Measurements from ENCODE around the gene OAT.
"Not testable (repeated sequence)": the region's sequence is repeated elsewhere in the genome, so short reads cannot be mapped to it uniquely, and the experiment has no call there.

OAT gene

DNA sequence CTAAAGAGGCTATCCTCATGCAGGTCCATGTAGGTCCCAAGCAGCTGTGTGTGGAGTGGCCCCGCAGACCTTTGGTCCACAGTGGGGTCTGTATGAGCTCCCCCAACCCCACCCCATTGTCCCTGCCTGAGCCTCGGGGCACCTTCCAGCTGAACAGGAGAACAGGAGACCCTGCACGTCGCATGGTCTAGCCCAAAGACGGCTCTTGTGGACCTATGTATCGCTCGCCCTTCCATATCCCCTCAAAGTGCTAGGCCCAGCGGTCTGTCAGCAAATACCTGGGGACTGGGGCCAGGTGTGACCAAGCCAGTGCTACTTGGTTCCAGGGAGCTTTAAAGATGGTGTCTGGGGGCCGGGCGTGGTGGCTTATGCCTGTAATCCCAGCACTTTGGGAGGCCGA, 43.0 kb downstream of the OAT start:
- no peak for DNase-seq
- CTCF ChIA-PET = interaction anchor here (0.6 kb wide), 1 partner anchor 39 kb away, joined by 3 read pairs; no protein-coding TSS in a partner anchor
- H3K27me3 ChIP-seq (replicated peaks in 2 of 5; ENCODE audit: control insufficient read depth in 4 of 5, insufficient read depth in 5 of 5, low read length in 4 of 5) = peaks cover 0 to 30% (median 5%) of the 10 kb centered on the region in 5 experiments

DNA sequence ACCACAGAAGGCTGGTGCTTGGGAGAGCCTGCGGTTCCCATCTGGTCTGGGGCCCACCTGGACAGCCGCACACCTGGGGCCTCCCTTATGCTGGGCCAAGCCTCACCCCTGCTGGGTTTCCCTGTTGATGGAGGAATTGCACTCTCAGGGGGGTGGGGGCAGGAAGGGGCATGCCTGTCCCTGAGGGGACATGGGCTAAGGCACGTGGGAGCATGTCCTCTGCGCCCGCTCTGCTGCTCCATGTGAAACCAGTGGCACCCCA, 43.4 kb downstream of the OAT start:
- WGBS (ENCODE audit: insufficient coverage) = 100% methylated on average over 4 of the region's 5 CpGs
- DNase-seq = no peak
- peaks cover 0 to 26% (median 4%) of the 10 kb centered on the region in 5 experiments for H3K27me3 ChIP-seq (replicated peaks in 2 of 5; ENCODE audit: control insufficient read depth in 4 of 5, insufficient read depth in 5 of 5, low read length in 4 of 5)
- ChIA-PET CTCF (no interaction called here), POLR2A (no interaction called here)
- peaks cover 0 to 10% (median 5%) of the 10 kb centered on the region in 4 experiments for H3K4me1 ChIP-seq (ENCODE audit: control extremely low read depth in 1 of 4, control insufficient read depth in 4 of 4, insufficient read depth in 4 of 4, low read length in 3 of 4)
- H3K36me3 ChIP-seq (ENCODE audit: control insufficient read depth in 4 of 4, insufficient read depth in 4 of 4, low read length in 3 of 4) = no peaks in the 10 kb centered on the region
- H3K4me3 ChIP-seq (ENCODE audit: control insufficient read depth in 1 of 7, extremely low read depth in 1 of 7, insufficient read depth in 4 of 7, low read depth in 2 of 7, low read length in 6 of 7) = no peak overlapping the region
- no peak overlapping the region for H3K27ac ChIP-seq (ENCODE audit: insufficient read depth in 1 of 2, low read depth in 1 of 2, low read length in 2 of 2, poor library complexity in 1 of 2, severe bottlenecking in 2 of 2)
- peaks cover 0 to 4% (median 0%) of the 10 kb centered on the region in 5 experiments for H3K9me3 ChIP-seq (ENCODE audit: control extremely low read depth in 1 of 5, control insufficient read depth in 4 of 5, insufficient read depth in 2 of 5, low read depth in 1 of 5, low read length in 4 of 5)

More for the DNA sequence above, 43.0 kb downstream of the OAT start:
- Histone ChIP-seq H3K27ac (ENCODE audit: insufficient read depth in 1 of 2, low read depth in 1 of 2, low read length in 2 of 2, poor library complexity in 1 of 2, severe bottlenecking in 2 of 2) (no peak overlapping the region), H3K4me1 (ENCODE audit: control extremely low read depth in 1 of 4, control insufficient read depth in 4 of 4, insufficient read depth in 4 of 4, low read length in 3 of 4) (peaks cover 0 to 8% (median 3%) of the 10 kb centered on the region in 4 experiments), H3K36me3 (ENCODE audit: control insufficient read depth in 4 of 4, insufficient read depth in 4 of 4, low read length in 3 of 4) (no peaks in the 10 kb centered on the region), H3K4me3 (ENCODE audit: control insufficient read depth in 1 of 7, extremely low read depth in 1 of 7, insufficient read depth in 4 of 7, low read depth in 2 of 7, low read length in 6 of 7) (no peak overlapping the region), H3K9me3 (ENCODE audit: control extremely low read depth in 1 of 5, control insufficient read depth in 4 of 5, insufficient read depth in 2 of 5, low read depth in 1 of 5, low read length in 4 of 5) (peaks cover 0 to 4% (median 0%) of the 10 kb centered on the region in 5 experiments)
- 98% methylated on average over 10 of the region's 11 CpGs for WGBS (ENCODE audit: insufficient coverage)
- POLR2A ChIA-PET = no interaction called here

DNA sequence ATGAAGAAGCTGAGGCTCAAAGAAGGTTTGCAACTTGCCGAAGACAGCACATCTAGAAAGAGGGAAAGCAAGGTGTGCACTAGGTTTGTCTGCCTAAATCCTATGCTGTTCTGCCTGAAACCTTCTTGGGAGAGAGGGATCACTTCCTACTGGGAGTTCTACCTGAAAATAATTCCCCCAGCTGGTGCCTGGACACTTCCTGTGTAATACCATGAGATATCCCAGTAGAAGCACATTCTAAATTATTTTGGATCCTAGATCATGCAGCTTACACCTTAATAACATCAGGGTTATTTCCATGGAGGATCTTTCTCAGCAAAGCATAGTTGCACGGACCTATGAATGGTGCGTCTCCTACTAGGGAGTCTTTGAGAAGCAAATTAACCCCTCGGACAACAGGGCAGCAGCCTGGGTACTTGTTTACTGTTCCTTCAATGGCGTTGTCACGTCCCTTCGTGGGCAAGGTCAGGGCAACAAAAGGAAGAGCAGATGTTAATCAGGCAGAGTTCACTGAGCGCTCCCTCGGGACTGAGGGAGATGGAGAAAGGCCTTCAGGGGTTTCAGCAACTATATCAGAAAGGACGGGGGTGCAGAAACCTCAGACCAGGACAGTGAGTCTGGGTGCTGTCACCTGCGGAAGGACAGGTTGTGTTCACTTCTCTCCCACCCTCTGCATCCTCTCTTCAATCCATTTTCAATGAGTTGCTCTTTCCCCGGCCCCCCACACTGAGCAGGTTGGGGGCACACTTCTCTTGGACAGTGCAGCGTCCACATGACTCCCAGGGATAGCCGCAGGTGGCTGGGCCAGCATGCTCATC, 44.0 kb downstream of the OAT start:
- DNase-seq = no peak
- Histone ChIP-seq H3K36me3 (ENCODE audit: control insufficient read depth in 4 of 4, insufficient read depth in 4 of 4, low read length in 3 of 4) (no peaks in the 10 kb centered on the region), H3K9me3 (ENCODE audit: control extremely low read depth in 1 of 5, control insufficient read depth in 4 of 5, insufficient read depth in 2 of 5, low read depth in 1 of 5, low read length in 4 of 5) (peaks cover 0 to 4% (median 0%) of the 10 kb centered on the region in 5 experiments), H3K27me3 (replicated peaks in 2 of 5; ENCODE audit: control insufficient read depth in 4 of 5, insufficient read depth in 5 of 5, low read length in 4 of 5) (peaks cover 0 to 20% (median 4%) of the 10 kb centered on the region in 5 experiments), H3K4me3 (ENCODE audit: control insufficient read depth in 1 of 7, extremely low read depth in 1 of 7, insufficient read depth in 4 of 7, low read depth in 2 of 7, low read length in 6 of 7) (no peak overlapping the region), H3K4me1 (ENCODE audit: control extremely low read depth in 1 of 4, control insufficient read depth in 4 of 4, insufficient read depth in 4 of 4, low read length in 3 of 4) (peaks cover 0 to 13% (median 7%) of the 10 kb centered on the region in 4 experiments), H3K27ac (ENCODE audit: insufficient read depth in 1 of 2, low read depth in 1 of 2, low read length in 2 of 2, poor library complexity in 1 of 2, severe bottlenecking in 2 of 2) (no peak overlapping the region)
- 95% methylated on average over 13 of the region's 14 CpGs for WGBS (ENCODE audit: insufficient coverage)
- ChIA-PET CTCF (no interaction called here), POLR2A (no interaction called here)

DNA sequence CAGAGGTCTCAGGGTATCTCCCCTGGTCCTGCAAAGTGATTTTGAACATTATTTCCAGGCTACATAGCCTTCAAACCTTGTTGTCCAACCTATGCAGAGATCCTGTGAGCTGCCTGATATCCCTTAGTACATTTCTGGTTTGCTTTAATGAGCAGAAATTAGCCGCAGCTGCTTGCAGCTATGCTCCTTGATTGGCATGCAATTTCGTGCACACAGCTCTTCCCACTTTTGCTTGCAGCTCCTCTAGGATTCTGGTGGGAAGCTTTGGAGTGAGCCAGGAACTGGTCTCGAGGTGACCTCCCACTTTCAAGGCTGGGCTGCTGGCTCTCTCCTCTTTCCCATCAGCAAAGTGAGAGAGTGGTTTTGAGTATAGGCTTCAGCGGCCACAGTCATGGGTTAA, 45.8 kb downstream of the OAT start:
- 93% methylated on average over 2 of the region's 4 CpGs for WGBS (ENCODE audit: insufficient coverage)
- H3K9me3 ChIP-seq (ENCODE audit: control extremely low read depth in 1 of 5, control insufficient read depth in 4 of 5, insufficient read depth in 2 of 5, low read depth in 1 of 5, low read length in 4 of 5) = peaks cover 0 to 4% (median 0%) of the 10 kb centered on the region in 5 experiments
- CTCF ChIA-PET = no interaction called here
- no peak overlapping the region for H3K4me3 ChIP-seq (ENCODE audit: control insufficient read depth in 1 of 7, extremely low read depth in 1 of 7, insufficient read depth in 4 of 7, low read depth in 2 of 7, low read length in 6 of 7)
- no peaks in the 10 kb centered on the region for H3K36me3 ChIP-seq (ENCODE audit: control insufficient read depth in 4 of 4, insufficient read depth in 4 of 4, low read length in 3 of 4)
- peaks cover 0 to 4% (median 0%) of the 10 kb centered on the region in 5 experiments for H3K27me3 ChIP-seq (replicated peaks in 2 of 5; ENCODE audit: control insufficient read depth in 4 of 5, insufficient read depth in 5 of 5, low read length in 4 of 5)
- POLR2A ChIA-PET = no interaction called here
- H3K4me1 ChIP-seq (ENCODE audit: control extremely low read depth in 1 of 4, control insufficient read depth in 4 of 4, insufficient read depth in 4 of 4, low read length in 3 of 4) = peaks cover 0 to 16% (median 11%) of the 10 kb centered on the region in 4 experiments
- H3K27ac ChIP-seq (ENCODE audit: insufficient read depth in 1 of 2, low read depth in 1 of 2, low read length in 2 of 2, poor library complexity in 1 of 2, severe bottlenecking in 2 of 2) = no peak overlapping the region
- no peak for DNase-seq

DNA sequence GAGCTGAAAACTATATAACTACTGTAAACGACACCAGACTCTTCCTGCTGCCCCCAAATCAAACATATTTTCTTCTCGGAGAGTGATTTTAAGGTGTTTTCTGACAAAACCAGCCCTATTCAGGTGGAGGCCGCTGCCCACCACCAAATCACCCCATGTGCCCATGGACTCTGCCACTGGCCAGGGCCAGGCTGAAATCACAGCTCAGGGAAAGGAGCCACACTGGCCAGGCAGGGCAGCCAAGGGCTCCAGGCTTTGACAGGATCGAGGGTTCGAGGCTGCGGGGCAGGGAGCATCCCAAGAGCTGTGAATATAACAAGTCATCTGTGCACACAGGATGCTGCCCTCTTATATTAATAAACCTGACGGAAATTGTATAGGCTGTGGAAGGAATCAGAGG, 48.3 kb downstream of the OAT start:
- CTCF ChIA-PET = interaction anchor here (0.8 to 2.9 kb wide), 4 partner anchors 10 to 75 kb away, joined by 3 to 10 read pairs (median 3); no protein-coding TSS in a partner anchor

DNA sequence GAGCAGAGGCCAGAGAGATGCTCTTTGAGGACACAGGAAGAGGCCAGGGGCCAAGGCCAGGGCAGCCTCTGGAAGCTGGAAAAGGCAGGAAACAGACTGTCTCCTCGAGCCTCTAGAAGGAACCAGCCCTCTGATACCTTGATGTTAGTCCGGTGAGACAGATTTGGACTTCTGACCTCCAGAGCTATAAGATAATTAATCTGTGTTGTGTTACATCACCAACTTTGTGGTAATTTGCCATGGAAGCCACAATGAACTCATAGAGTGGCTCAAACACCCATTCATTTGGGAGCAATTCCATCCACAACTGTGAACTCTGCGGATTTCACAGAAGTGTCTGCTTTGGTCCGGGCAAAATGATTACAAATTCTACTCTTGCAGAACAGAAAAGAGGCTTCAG, 48.7 kb downstream of the OAT start:
- no peak for DNase-seq
- ChIA-PET CTCF (interaction anchor here (0.8 to 2.9 kb wide), 5 partner anchors 11 to 375 kb away, joined by 3 to 10 read pairs (median 3); no protein-coding TSS in a partner anchor), POLR2A (no interaction called here)
- Histone ChIP-seq H3K4me3 (ENCODE audit: control insufficient read depth in 1 of 7, extremely low read depth in 1 of 7, insufficient read depth in 4 of 7, low read depth in 2 of 7, low read length in 6 of 7) (no peak overlapping the region), H3K36me3 (ENCODE audit: control insufficient read depth in 4 of 4, insufficient read depth in 4 of 4, low read length in 3 of 4) (no peaks in the 10 kb centered on the region), H3K4me1 (ENCODE audit: control extremely low read depth in 1 of 4, control insufficient read depth in 4 of 4, insufficient read depth in 4 of 4, low read length in 3 of 4) (peaks cover 0 to 32% (median 26%) of the 10 kb centered on the region in 4 experiments), H3K27me3 (replicated peaks in 2 of 5; ENCODE audit: control insufficient read depth in 4 of 5, insufficient read depth in 5 of 5, low read length in 4 of 5) (no peaks in the 10 kb centered on the region), H3K27ac (ENCODE audit: insufficient read depth in 1 of 2, low read depth in 1 of 2, low read length in 2 of 2, poor library complexity in 1 of 2, severe bottlenecking in 2 of 2) (no peak overlapping the region), H3K9me3 (ENCODE audit: control extremely low read depth in 1 of 5, control insufficient read depth in 4 of 5, insufficient read depth in 2 of 5, low read depth in 1 of 5, low read length in 4 of 5) (peaks cover 0 to 4% (median 0%) of the 10 kb centered on the region in 5 experiments)
- 69% methylated on average over 3 of the region's 4 CpGs for WGBS (ENCODE audit: insufficient coverage)

More for the DNA sequence above, 48.3 kb downstream of the OAT start:
- POLR2A ChIA-PET = no interaction called here
- Histone ChIP-seq H3K4me3 (ENCODE audit: control insufficient read depth in 1 of 7, extremely low read depth in 1 of 7, insufficient read depth in 4 of 7, low read depth in 2 of 7, low read length in 6 of 7) (peak overlapping the region in 3 of 7 experiments; percentile 15 to 48 (median 28)), H3K9me3 (ENCODE audit: control extremely low read depth in 1 of 5, control insufficient read depth in 4 of 5, insufficient read depth in 2 of 5, low read depth in 1 of 5, low read length in 4 of 5) (peaks cover 0 to 4% (median 0%) of the 10 kb centered on the region in 5 experiments), H3K27me3 (replicated peaks in 2 of 5; ENCODE audit: control insufficient read depth in 4 of 5, insufficient read depth in 5 of 5, low read length in 4 of 5) (no peaks in the 10 kb centered on the region), H3K27ac (ENCODE audit: insufficient read depth in 1 of 2, low read depth in 1 of 2, low read length in 2 of 2, poor library complexity in 1 of 2, severe bottlenecking in 2 of 2) (no peak overlapping the region), H3K36me3 (ENCODE audit: control insufficient read depth in 4 of 4, insufficient read depth in 4 of 4, low read length in 3 of 4) (no peaks in the 10 kb centered on the region), H3K4me1 (ENCODE audit: control extremely low read depth in 1 of 4, control insufficient read depth in 4 of 4, insufficient read depth in 4 of 4, low read length in 3 of 4) (peaks cover 0 to 32% (median 26%) of the 10 kb centered on the region in 4 experiments)
- DNase-seq = no peak
- 33% methylated on average over 6 of the region's 7 CpGs for WGBS (ENCODE audit: insufficient coverage)

DNA sequence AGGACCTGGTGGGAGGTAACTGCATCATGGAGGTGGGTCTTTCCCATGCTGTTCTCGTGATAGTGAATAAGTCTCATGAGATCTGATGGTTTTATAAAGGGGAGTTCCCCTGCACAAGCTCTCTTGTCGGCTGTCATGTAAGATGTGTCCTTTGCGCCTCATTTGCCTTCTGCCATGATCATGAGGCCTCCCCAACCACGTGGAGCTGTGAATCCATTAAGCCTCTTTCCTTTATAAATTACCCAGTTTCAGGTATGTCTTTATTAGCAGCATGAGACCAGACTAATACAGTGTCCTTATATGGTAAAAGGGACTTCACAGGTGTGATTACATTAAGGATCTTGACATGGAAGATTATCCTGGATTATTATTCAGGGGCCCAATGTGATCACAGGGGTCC, 49.2 kb downstream of the OAT start:
- CTCF ChIA-PET = interaction anchor here (1.0 to 2.9 kb wide), 4 partner anchors 11 to 375 kb away, joined by 3 to 10 read pairs (median 3); no protein-coding TSS in a partner anchor
- DNase-seq; POLR2A ChIA-PET; H3K27ac ChIP-seq (ENCODE audit: insufficient read depth in 1 of 2, low read depth in 1 of 2, low read length in 2 of 2, poor library complexity in 1 of 2, severe bottlenecking in 2 of 2); H3K4me3 ChIP-seq (ENCODE audit: control insufficient read depth in 1 of 7, extremely low read depth in 1 of 7, insufficient read depth in 4 of 7, low read depth in 2 of 7, low read length in 6 of 7); H3K27me3 ChIP-seq (replicated peaks in 2 of 5; ENCODE audit: control insufficient read depth in 4 of 5, insufficient read depth in 5 of 5, low read length in 4 of 5); H3K9me3 ChIP-seq (ENCODE audit: control extremely low read depth in 1 of 5, control insufficient read depth in 4 of 5, insufficient read depth in 2 of 5, low read depth in 1 of 5, low read length in 4 of 5); H3K36me3 ChIP-seq (ENCODE audit: control insufficient read depth in 4 of 4, insufficient read depth in 4 of 4, low read length in 3 of 4): not testable (repeated sequence)
- H3K4me1 ChIP-seq (ENCODE audit: control extremely low read depth in 1 of 4, control insufficient read depth in 4 of 4, insufficient read depth in 4 of 4, low read length in 3 of 4) = peaks cover 0 to 32% (median 26%) of the 10 kb centered on the region in 4 experiments
- WGBS (ENCODE audit: insufficient coverage) = 65% methylated on average over 3 of the region's 4 CpGs

All from common myeloid progenitor, CD34-positive (primary cell).